CD4-positive, alpha-beta T cell treated with Interleukin-21 for 1 hour (primary cell): ENCODE data around the gene GABPB2.

Experiments
- DNase-seq: peaks from one replicate; pipeline ENCODE4 v3.0.0-alpha.2; 2020

The GABPB2 gene

GRCh38 chr1:151070474-151071276 lies at the start of gene GABPB2:
Gene GABPB2, plus strand, starts transcription at chr1:151070761. Its CDS starts 17,429 bp downstream, at chr1:151088190.
- peak; percentile 88 for DNase-seq

- peak; percentile 91 for DNase-seq
These were observed 45.9 kb upstream of the GABPB2 start for GRCh38 chr1:151024540-151025146.

- no peak for DNase-seq
These were observed 44.1 kb upstream of the GABPB2 start for GRCh38 chr1:151026460-151026859.

- DNase-seq: no peak
These were observed 38.4 kb upstream of the GABPB2 start for GRCh38 chr1:151032164-151032563.

- DNase-seq: no peak
These were observed 35.4 kb upstream of the GABPB2 start for GRCh38 chr1:151035167-151035566.

- no peak for DNase-seq
These were observed 34.2 kb upstream of the GABPB2 start, which contains the start of gene BNIPL for GRCh38 chr1:151036356-151036755. Gene BNIPL, plus strand, starts transcription at chr1:151036586. Its CDS starts 140 bp downstream, at chr1:151036726.

GRCh38 chr1:151037032-151037431 lies 33.5 kb upstream of the GABPB2 start:
- no peak for DNase-seq

- DNase-seq: no peak
These were observed 31.0 kb upstream of the GABPB2 start for GRCh38 chr1:151039521-151039920.

GRCh38 chr1:151043163-151043562 lies 27.4 kb upstream of the GABPB2 start:
- peak; percentile 38 for DNase-seq

- peak; percentile 70 for DNase-seq
These were observed 23.0 kb upstream of the GABPB2 start, which contains the start of gene C1orf56 for GRCh38 chr1:151047591-151047924. Gene C1orf56, plus strand, starts transcription at chr1:151047751. Its CDS starts 97 bp downstream, at chr1:151047848.

- DNase-seq: peak; percentile 67
These were observed 22.5 kb upstream of the GABPB2 start for GRCh38 chr1:151047925-151048644.

GRCh38 chr1:151048645-151049032 lies 21.9 kb upstream of the GABPB2 start:
- DNase-seq: no peak

- no peak for DNase-seq
These were observed 21.1 kb upstream of the GABPB2 start for GRCh38 chr1:151049458-151049857.

- DNase-seq: no peak
These were observed 20.4 kb upstream of the GABPB2 start for GRCh38 chr1:151050051-151050688.

- no peak for DNase-seq
These were observed 19.1 kb upstream of the GABPB2 start for GRCh38 chr1:151051356-151052009.

GRCh38 chr1:151054971-151055547 lies 15.5 kb upstream of the GABPB2 start:
- DNase-seq: no peak

GRCh38 chr1:151055581-151055980 lies 15.0 kb upstream of the GABPB2 start:
- no peak for DNase-seq

- DNase-seq: peak; percentile 79
These were observed 14.4 kb upstream of the GABPB2 start for GRCh38 chr1:151056149-151056548.

GRCh38 chr1:151058692-151059091 lies 11.9 kb upstream of the GABPB2 start:
- no peak for DNase-seq

- peak; percentile 89 for DNase-seq
These were observed 11.2 kb upstream of the GABPB2 start, which contains the start of gene CDC42SE1 for GRCh38 chr1:151059109-151060006. Gene CDC42SE1, minus strand, starts transcription at chr1:151059622. Its CDS starts 3,892 bp downstream, at chr1:151055730.
